ENCODE data around the gene CD300LF. TPM values are rescaled to one million over a fixed set of nuclear protein-coding genes. Genes with fewer than 3 reads are reported as not detected.

Gene CD300LF
- total RNA-seq, 1 experiment from 2014 or later: not detected

DNA sequence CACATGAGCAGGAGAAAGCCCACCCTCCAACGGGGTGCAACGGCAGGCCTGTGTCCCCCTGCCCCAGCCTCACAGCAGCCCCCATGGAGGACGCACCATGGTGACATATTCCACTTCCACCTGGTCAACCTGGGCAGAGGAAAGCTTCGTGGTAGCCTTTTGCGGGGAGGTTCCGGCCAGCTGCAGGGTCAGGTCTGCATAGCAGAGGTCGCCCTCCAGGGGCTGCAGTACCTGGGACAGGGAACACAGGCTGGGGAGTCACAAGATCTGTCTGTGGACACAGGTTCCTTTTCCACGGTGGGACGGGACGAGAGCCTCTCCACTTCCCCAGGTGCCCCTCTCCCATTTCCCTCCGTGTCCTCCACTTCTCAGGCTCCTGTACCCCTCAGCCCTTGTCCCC lies 17.1 kb downstream of the CD300LF start:
- BruUV-seq (replicated peaks): no TSS peak
- CTCF ChIA-PET: no interaction called here
- peaks cover 20% of the 10 kb centered on the region; the same call in 1 of the 2 replicates for H3K27me3 ChIP-seq (ENCODE audit: insufficient read depth, low read length)

More for the DNA sequence above, 17.1 kb downstream of the CD300LF start:
- no peaks in the 10 kb centered on the region for H3K9me2 ChIP-seq (ENCODE audit: insufficient read depth)
- intact Hi-C loops (cut with micrococcal nuclease): no loop called here
- DNase-seq (ENCODE audit: low read depth, low spot score) (no peak), ATAC-seq (no peak)
- H3K79me2 ChIP-seq (ENCODE audit: insufficient read depth, low read length): no peaks in the 10 kb centered on the region
- no peak overlapping the region for H3K27ac ChIP-seq (ENCODE audit: low read depth, low read length)
- H3K4me3 ChIP-seq (replicated peaks in 1 of 2; ENCODE audit: low read depth in 1 of 2, low read length in 2 of 2): no peak overlapping the region
- ChIA-PET POLR2A (no interaction called here), RAD21 (ENCODE audit: low non-redundant PET in 1 of 2, low total read pairs in 2 of 2, uncharacterized antibody in 2 of 2, unreplicated experiment in 2 of 2) (no interaction called here)
- no peaks in the 10 kb centered on the region for H3K9me3 ChIP-seq (ENCODE audit: control insufficient read depth in 1 of 2, insufficient read depth in 1 of 2, low read depth in 1 of 2, low read length in 2 of 2)
- no peak for TF ChIP-seq CEBPB (IDR thresholded peaks at IDR 0.05; ENCODE audit: low read depth)
- no peak for TF ChIP-seq EZH2phosphoT487 (IDR thresholded peaks at IDR 0.05; ENCODE audit: borderline replicate concordance)
- TF ChIP-seq, protein P1, sequence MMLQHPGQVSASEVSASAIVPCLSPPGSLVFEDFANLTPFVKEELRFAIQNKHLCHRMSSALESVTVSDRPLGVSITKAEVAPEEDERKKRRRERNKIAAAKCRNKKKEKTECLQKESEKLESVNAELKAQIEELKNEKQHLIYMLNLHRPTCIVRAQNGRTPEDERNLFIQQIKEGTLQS (IDR thresholded peaks at IDR 0.05): no peak
- TF ChIP-seq TCF7L2 (IDR thresholded peaks at IDR 0.05; ENCODE audit: borderline replicate concordance, extremely low read depth, insufficient read depth, insufficient read length): no peak
- TF ChIP-seq EGR1 (IDR thresholded peaks at IDR 0.05; ENCODE audit: low read depth): no peak
- no peak for TF ChIP-seq FOSL1 (IDR thresholded peaks at IDR 0.05; ENCODE audit: low read depth)
- no peak for TF ChIP-seq SRF (IDR thresholded peaks at IDR 0.05; ENCODE audit: low read depth)
- TF ChIP-seq, protein P2, sequence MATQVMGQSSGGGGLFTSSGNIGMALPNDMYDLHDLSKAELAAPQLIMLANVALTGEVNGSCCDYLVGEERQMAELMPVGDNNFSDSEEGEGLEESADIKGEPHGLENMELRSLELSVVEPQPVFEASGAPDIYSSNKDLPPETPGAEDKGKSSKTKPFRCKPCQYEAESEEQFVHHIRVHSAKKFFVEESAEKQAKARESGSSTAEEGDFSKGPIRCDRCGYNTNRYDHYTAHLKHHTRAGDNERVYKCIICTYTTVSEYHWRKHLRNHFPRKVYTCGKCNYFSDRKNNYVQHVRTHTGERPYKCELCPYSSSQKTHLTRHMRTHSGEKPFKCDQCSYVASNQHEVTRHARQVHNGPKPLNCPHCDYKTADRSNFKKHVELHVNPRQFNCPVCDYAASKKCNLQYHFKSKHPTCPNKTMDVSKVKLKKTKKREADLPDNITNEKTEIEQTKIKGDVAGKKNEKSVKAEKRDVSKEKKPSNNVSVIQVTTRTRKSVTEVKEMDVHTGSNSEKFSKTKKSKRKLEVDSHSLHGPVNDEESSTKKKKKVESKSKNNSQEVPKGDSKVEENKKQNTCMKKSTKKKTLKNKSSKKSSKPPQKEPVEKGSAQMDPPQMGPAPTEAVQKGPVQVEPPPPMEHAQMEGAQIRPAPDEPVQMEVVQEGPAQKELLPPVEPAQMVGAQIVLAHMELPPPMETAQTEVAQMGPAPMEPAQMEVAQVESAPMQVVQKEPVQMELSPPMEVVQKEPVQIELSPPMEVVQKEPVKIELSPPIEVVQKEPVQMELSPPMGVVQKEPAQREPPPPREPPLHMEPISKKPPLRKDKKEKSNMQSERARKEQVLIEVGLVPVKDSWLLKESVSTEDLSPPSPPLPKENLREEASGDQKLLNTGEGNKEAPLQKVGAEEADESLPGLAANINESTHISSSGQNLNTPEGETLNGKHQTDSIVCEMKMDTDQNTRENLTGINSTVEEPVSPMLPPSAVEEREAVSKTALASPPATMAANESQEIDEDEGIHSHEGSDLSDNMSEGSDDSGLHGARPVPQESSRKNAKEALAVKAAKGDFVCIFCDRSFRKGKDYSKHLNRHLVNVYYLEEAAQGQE (IDR thresholded peaks at IDR 0.05; ENCODE audit: low read depth): no peak
- no peak for TF ChIP-seq SP1 (IDR thresholded peaks at IDR 0.05; ENCODE audit: low read depth)
- TF ChIP-seq RAD21 (IDR thresholded peaks at IDR 0.05; ENCODE audit: low read depth): no peak
- TF ChIP-seq, protein P3, sequence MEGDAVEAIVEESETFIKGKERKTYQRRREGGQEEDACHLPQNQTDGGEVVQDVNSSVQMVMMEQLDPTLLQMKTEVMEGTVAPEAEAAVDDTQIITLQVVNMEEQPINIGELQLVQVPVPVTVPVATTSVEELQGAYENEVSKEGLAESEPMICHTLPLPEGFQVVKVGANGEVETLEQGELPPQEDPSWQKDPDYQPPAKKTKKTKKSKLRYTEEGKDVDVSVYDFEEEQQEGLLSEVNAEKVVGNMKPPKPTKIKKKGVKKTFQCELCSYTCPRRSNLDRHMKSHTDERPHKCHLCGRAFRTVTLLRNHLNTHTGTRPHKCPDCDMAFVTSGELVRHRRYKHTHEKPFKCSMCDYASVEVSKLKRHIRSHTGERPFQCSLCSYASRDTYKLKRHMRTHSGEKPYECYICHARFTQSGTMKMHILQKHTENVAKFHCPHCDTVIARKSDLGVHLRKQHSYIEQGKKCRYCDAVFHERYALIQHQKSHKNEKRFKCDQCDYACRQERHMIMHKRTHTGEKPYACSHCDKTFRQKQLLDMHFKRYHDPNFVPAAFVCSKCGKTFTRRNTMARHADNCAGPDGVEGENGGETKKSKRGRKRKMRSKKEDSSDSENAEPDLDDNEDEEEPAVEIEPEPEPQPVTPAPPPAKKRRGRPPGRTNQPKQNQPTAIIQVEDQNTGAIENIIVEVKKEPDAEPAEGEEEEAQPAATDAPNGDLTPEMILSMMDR (IDR thresholded peaks at IDR 0.05 in 2 of 3, conservative IDR thresholded peaks at IDR 0.05 in 1 of 3; ENCODE audit: borderline replicate concordance in 1 of 3, insufficient read depth in 1 of 3, low read depth in 2 of 3, low read length in 2 of 3): no peak
- TF ChIP-seq JUND (IDR thresholded peaks at IDR 0.05): no peak
- no peak for TF ChIP-seq SIN3A (IDR thresholded peaks at IDR 0.05; ENCODE audit: low read depth)
- no peak for TF ChIP-seq POLR2A (IDR thresholded peaks at IDR 0.05; ENCODE audit: borderline replicate concordance, extremely low read depth, insufficient read depth, insufficient read length)
- TF ChIP-seq, protein P4, sequence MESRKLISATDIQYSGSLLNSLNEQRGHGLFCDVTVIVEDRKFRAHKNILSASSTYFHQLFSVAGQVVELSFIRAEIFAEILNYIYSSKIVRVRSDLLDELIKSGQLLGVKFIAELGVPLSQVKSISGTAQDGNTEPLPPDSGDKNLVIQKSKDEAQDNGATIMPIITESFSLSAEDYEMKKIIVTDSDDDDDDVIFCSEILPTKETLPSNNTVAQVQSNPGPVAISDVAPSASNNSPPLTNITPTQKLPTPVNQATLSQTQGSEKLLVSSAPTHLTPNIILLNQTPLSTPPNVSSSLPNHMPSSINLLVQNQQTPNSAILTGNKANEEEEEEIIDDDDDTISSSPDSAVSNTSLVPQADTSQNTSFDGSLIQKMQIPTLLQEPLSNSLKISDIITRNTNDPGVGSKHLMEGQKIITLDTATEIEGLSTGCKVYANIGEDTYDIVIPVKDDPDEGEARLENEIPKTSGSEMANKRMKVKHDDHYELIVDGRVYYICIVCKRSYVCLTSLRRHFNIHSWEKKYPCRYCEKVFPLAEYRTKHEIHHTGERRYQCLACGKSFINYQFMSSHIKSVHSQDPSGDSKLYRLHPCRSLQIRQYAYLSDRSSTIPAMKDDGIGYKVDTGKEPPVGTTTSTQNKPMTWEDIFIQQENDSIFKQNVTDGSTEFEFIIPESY (IDR thresholded peaks at IDR 0.05; ENCODE audit: extremely low read depth, insufficient replicate concordance, low read length): no peak
- TF ChIP-seq, protein P5, sequence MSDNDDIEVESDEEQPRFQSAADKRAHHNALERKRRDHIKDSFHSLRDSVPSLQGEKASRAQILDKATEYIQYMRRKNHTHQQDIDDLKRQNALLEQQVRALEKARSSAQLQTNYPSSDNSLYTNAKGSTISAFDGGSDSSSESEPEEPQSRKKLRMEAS (IDR thresholded peaks at IDR 0.05): no peak
- TF ChIP-seq ELF1 (IDR thresholded peaks at IDR 0.05; ENCODE audit: borderline replicate concordance, low read depth): no peak
- TF ChIP-seq ZFX (IDR thresholded peaks at IDR 0.05): no peak
- H2AFZ ChIP-seq (ENCODE audit: low read depth, low read length, poor library complexity, severe bottlenecking): no peak overlapping the region
- no peaks in the 10 kb centered on the region for H3K4me1 ChIP-seq (ENCODE audit: control insufficient read depth in 1 of 2, insufficient read depth in 2 of 2, low read length in 2 of 2)
- H3K36me3 ChIP-seq (ENCODE audit: control insufficient read depth in 1 of 2, insufficient read depth in 2 of 2, low read length in 2 of 2): no peaks in the 10 kb centered on the region
- H4K20me1 ChIP-seq (ENCODE audit: insufficient read depth): no peaks in the 10 kb centered on the region
- no peak overlapping the region for H3K9ac ChIP-seq (ENCODE audit: low read length)
- no peak overlapping the region for H3K4me2 ChIP-seq (ENCODE audit: low read length)
